IMR-90 (cell line): ENCODE results near the gene PRKCA. TPM values are rescaled to one million over a fixed set of nuclear protein-coding genes. Genes with fewer than 3 reads are reported as not detected.

Experiments
- ATAC-seq: fragments of 200-7000 bp; cut with Tn5 transposase; 2 replicates; pipeline ENCODE4 v1.9.1; 2020; ENCODE audit warnings: low read depth, mild to moderate bottlenecking, moderate library complexity
- BruUV-seq: library from RNA; stranded (reverse); fragments of 400-500 nt; replicated peaks from 2 replicates; lab custom pipeline; 2021; lab: Mats Ljungman, UMichigan
- CTCF ChIA-PET: fragments of 300-600 bp; formaldehyde crosslinking; extraction: SDS; loops from one replicate; lab custom pipeline; 2021; ENCODE audit warnings: antibody characterized with exemption; lab: Yijun Ruan, JAX
- POLR2A ChIA-PET: fragments of 300-600 bp; sonication (Branson Sonifier 250); formaldehyde crosslinking; loops from one replicate; lab custom pipeline; 2022; ENCODE audit warnings: antibody characterized with exemption; ENCODE audit not compliant: unreplicated experiment; lab: Charles Lee
- DNase-seq: peaks from one replicate; pipeline ENCODE4 v3.0.0; 2013
- H2AFZ ChIP-seq: replicated peaks from 2 replicates; pipeline ENCODE3; 2013; ENCODE audit warnings: low read length, mild to moderate bottlenecking; ENCODE audit not compliant: poor library complexity
- H2AK5ac ChIP-seq: 2 replicates; pipeline ENCODE4 v1.6.1; 2013; ENCODE audit warnings: low read depth, low read length, inconsistent platforms
- H2AK9ac ChIP-seq: replicated peaks from 2 replicates; pipeline ENCODE3; 2013; ENCODE audit warnings: mild to moderate bottlenecking, low read depth, low read length, moderate library complexity; ENCODE audit not compliant: poor library complexity
- H2BK120ac ChIP-seq: 2 replicates; pipeline ENCODE4 v1.6.1; 2013; ENCODE audit warnings: low read depth, low read length, inconsistent platforms
- H2BK15ac ChIP-seq: 3 replicates; pipeline ENCODE4 v1.6.1; 2013; ENCODE audit warnings: low read depth, low read length, inconsistent platforms
- H2BK20ac ChIP-seq: 2 replicates; pipeline ENCODE4 v1.6.1; 2013; ENCODE audit warnings: low read depth, mild to moderate bottlenecking, inconsistent platforms, low read length, moderate library complexity
- H2BK5ac ChIP-seq: 2 replicates; pipeline ENCODE4 v1.6.1; 2013; ENCODE audit warnings: mild to moderate bottlenecking, low read depth, low read length, inconsistent platforms; ENCODE audit not compliant: poor library complexity, severe bottlenecking
- H3K14ac ChIP-seq: replicated peaks from 2 replicates; pipeline ENCODE4 v1.6.1; 2013; ENCODE audit warnings: low read depth, low read length, inconsistent platforms
- H3K18ac ChIP-seq: 2 replicates; pipeline ENCODE4 v1.6.1; 2013; ENCODE audit warnings: low read depth, low read length, control low read depth
- H3K23ac ChIP-seq: 2 replicates; pipeline ENCODE4 v1.6.1; 2013; ENCODE audit warnings: low read depth, low read length, inconsistent platforms
- H3K27ac ChIP-seq: 2 replicates; pipeline ENCODE4 v1.5.1; 2013; ENCODE audit warnings: mild to moderate bottlenecking, control low read depth, low read length; ENCODE audit not compliant: insufficient read depth
- H3K27me3 ChIP-seq: 2 replicates; pipeline ENCODE4 v1.6.1; 2013; ENCODE audit warnings: low read length; ENCODE audit not compliant: control insufficient read depth, insufficient read depth
- H3K36me3 ChIP-seq: 2 replicates; pipeline ENCODE4 v1.6.1; 2013; ENCODE audit warnings: low read length, mixed read lengths; ENCODE audit not compliant: control insufficient read depth, insufficient read depth
- H3K4ac ChIP-seq: 2 replicates; pipeline ENCODE4 v1.6.1; 2013; ENCODE audit warnings: low read depth, low read length, inconsistent platforms
- H3K4me1 ChIP-seq: 2 replicates; pipeline ENCODE4 v1.6.1; 2013; ENCODE audit warnings: low read length, mixed read lengths; ENCODE audit not compliant: control insufficient read depth, insufficient read depth
- H3K4me2 ChIP-seq: 2 replicates; pipeline ENCODE4 v1.6.1; 2013; ENCODE audit warnings: low read depth, mild to moderate bottlenecking, control low read depth, low read length, moderate library complexity
- H3K4me3 ChIP-seq: 2 replicates; pipeline ENCODE4 v1.5.1; 2013; ENCODE audit warnings: low read depth, mild to moderate bottlenecking, control low read depth, low read length, moderate library complexity; ENCODE audit not compliant: insufficient read depth
- H3K56ac ChIP-seq: 2 replicates; pipeline ENCODE4 v1.6.1; 2013; ENCODE audit warnings: low read length, inconsistent platforms; ENCODE audit not compliant: insufficient read depth; ENCODE audit errors: extremely low read depth
- H3K79me1 ChIP-seq, 2 experiments: 2 replicates each; pipeline ENCODE4 v1.6.1; 2013; ENCODE audit warnings: low read length in 2 of 2, inconsistent platforms in 1 of 2, low read depth in 1 of 2
- H3K9ac ChIP-seq: 2 replicates; pipeline ENCODE4 v1.6.1; 2013; ENCODE audit warnings: low read depth, low read length, control low read depth
- H3K9me1 ChIP-seq: 2 replicates; pipeline ENCODE4 v1.6.1; 2013; ENCODE audit warnings: low read length, inconsistent platforms; ENCODE audit not compliant: insufficient read depth
- H3K9me3 ChIP-seq: 2 replicates; pipeline ENCODE4 v1.6.1; 2013; ENCODE audit warnings: low read length; ENCODE audit not compliant: control insufficient read depth, insufficient read depth
- H4K20me1 ChIP-seq: 2 replicates; pipeline ENCODE4 v1.6.1; 2013; ENCODE audit warnings: low read length, inconsistent platforms; ENCODE audit not compliant: insufficient read depth
- H4K5ac ChIP-seq: 2 replicates; pipeline ENCODE4 v1.6.1; 2013; ENCODE audit warnings: mild to moderate bottlenecking, low read depth, low read length, control low read depth
- H4K8ac ChIP-seq, 2 experiments: 2 replicates each; pipeline ENCODE4 v1.6.1; 2013; ENCODE audit warnings: low read depth in 2 of 2, low read length in 2 of 2, control low read depth in 1 of 2, inconsistent platforms in 1 of 2
- H4K91ac ChIP-seq: 2 replicates; pipeline ENCODE4 v1.6.1; 2013; ENCODE audit warnings: low read depth, low read length, inconsistent platforms; ENCODE audit not compliant: insufficient read depth
- BHLHE40 ChIP-seq: fragments of 150-350 bp; IDR thresholded peaks from 2 replicates; pipeline ENCODE4 v1.6.1; 2016; ENCODE audit warnings: mild to moderate bottlenecking, low read depth, low read length
- CEBPB ChIP-seq: IDR thresholded peaks from 2 replicates; pipeline ENCODE4 v1.6.1; 2012; ENCODE audit warnings: low read depth, low read length, improper control_type of control experiment
- CHD1 ChIP-seq: IDR thresholded peaks from 2 replicates; pipeline ENCODE4 v1.6.1; 2012; ENCODE audit warnings: low read depth, low read length, improper control_type of control experiment
- FOS ChIP-seq: fragments of 150-350 bp; IDR thresholded peaks from 2 replicates; pipeline ENCODE4 v1.6.1; 2016; ENCODE audit warnings: low read depth, low read length
- MAFK ChIP-seq: IDR thresholded peaks from 2 replicates; pipeline ENCODE4 v1.6.1; 2012; ENCODE audit warnings: low read depth, low read length, improper control_type of control experiment
- MAZ ChIP-seq: IDR thresholded peaks from 2 replicates; pipeline ENCODE4 v1.6.1; 2012; ENCODE audit warnings: low read depth, mild to moderate bottlenecking, low read length, improper control_type of control experiment, moderate library complexity, borderline replicate concordance
- MXI1 ChIP-seq: IDR thresholded peaks from 2 replicates; pipeline ENCODE4 v1.6.1; 2012; ENCODE audit warnings: low read depth, mild to moderate bottlenecking, low read length, moderate library complexity, borderline replicate concordance
- NFE2L2 ChIP-seq: fragments of 150-350 bp; IDR thresholded peaks from 2 replicates; pipeline ENCODE4 v1.6.1; 2016; ENCODE audit warnings: low read depth, mild to moderate bottlenecking, low read length
- POLR2A ChIP-seq: IDR thresholded peaks from 2 replicates; pipeline ENCODE4 v1.6.1; 2012; ENCODE audit warnings: mild to moderate bottlenecking, low read depth, low read length
- RAD21 ChIP-seq: IDR thresholded peaks from 2 replicates; pipeline ENCODE4 v1.6.1; 2012; ENCODE audit warnings: low read length, improper control_type of control experiment
- RCOR1 ChIP-seq: IDR thresholded peaks from 2 replicates; pipeline ENCODE4 v1.6.1; 2012; ENCODE audit warnings: mild to moderate bottlenecking, low read length, improper control_type of control experiment; ENCODE audit not compliant: insufficient replicate concordance
- RFX5 ChIP-seq: IDR thresholded peaks from 2 replicates; pipeline ENCODE4 v1.8.0; 2012; ENCODE audit warnings: low read depth, mild to moderate bottlenecking, low read length, moderate library complexity
- SMC3 ChIP-seq: fragments of 150-350 bp; IDR thresholded peaks from 2 replicates; pipeline ENCODE4 v1.6.1; 2016; ENCODE audit warnings: low read depth, mild to moderate bottlenecking, antibody characterized with exemption, low read length, moderate library complexity
- WGBS, 2 experiments: methylation state at CpG; one replicate each; pipeline versions ENCODE4 v1.1.5 to v1.1.7; 2013; ENCODE audit warnings: missing lambda C conversion rate in 2 of 2; ENCODE audit not compliant: insufficient read length in 1 of 2; ENCODE audit errors: extremely low coverage in 2 of 2; 5-methylcytosine and 5-hydroxymethylcytosine counted together
- dilution Hi-C: fragments of 300-500 bp; cut with HindIII; formaldehyde crosslinking; loops from one replicate; pipeline ENCODE4 v1.14.3; 2018; ENCODE audit warnings: low sequenced_read_pairs; ENCODE audit not compliant: unreplicated experiment
- in situ Hi-C: fragments of 300-500 bp; cut with MboI; formaldehyde crosslinking; loops from 3 replicates; pipeline ENCODE4 v1.14.3; 2019; ENCODE audit warnings: low sequenced_read_pairs, inconsistent platforms, mixed read lengths
- intact Hi-C: fragments of 100-400 bp; cut with micrococcal nuclease; formaldehyde crosslinking; loops from 2 replicates; pipeline ENCODE4 v1.10.0; 2022
- polyA plus RNA-seq, 3 experiments: library from polyadenylated mRNA; depleted of rRNA; stranded (reverse); fragments of >200 nt; gene quantifications; 2 replicates each; pipeline ENCODE4 v1.2.3, GENCODE V29; 2012; ENCODE audit warnings: low replicate concordance in 1 of 3
- total RNA-seq: library from RNA; depleted of rRNA; stranded (reverse); fragments of >200 nt; gene quantifications from 2 replicates; pipeline ENCODE4 v1.2.3, GENCODE V29; 2012
- TF ChIP-seq, protein P1 (sequence below): fragments of 150-350 bp; IDR thresholded peaks from 2 replicates; pipeline ENCODE4 v1.6.1; 2016; ENCODE audit warnings: low read depth, mild to moderate bottlenecking, low read length, moderate library complexity, borderline replicate concordance
- TF ChIP-seq, protein P2 (sequence below): conservative IDR thresholded peaks from 2 replicates; pipeline ENCODE4 v1.5.1; 2012; ENCODE audit warnings: mild to moderate bottlenecking, low read depth, low read length, improper control_type of control experiment
- TF ChIP-seq, protein P3 (sequence below): fragments of 150-350 bp; IDR thresholded peaks from 2 replicates; pipeline ENCODE4 v1.6.1; 2017; ENCODE audit warnings: mild to moderate bottlenecking, antibody characterized with exemption, low read length, low read depth

Gene PRKCA
- total and polyA plus RNA-seq, 2 of the 4 experiments (the other 2 are of a cell fraction), result 31.0 to 46.0 TPM

DNA sequence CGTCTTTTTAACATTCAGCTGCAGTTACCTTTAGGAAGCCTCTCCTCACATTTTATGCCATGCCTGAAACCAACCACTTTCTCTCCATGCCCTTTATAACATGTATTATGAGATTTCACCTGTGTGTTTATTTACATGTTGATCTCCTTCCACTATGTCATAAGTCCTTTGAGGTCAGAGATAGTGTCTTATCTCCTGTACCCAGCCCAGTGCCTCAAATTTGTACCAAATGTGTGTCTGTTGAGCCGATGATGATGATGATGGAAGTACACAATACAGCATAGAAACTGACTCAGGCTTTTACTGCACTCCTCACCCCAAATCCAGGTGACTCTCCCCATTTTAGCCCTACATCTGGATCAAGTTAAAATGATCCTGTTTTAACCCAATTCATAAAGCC, 353.0 kb downstream of the PRKCA start:
- H4K20me1 ChIP-seq, result peaks cover 5% of the 10 kb centered on the region; the same call in 1 of the 2 replicates
- no peak overlapping the region for H2BK20ac ChIP-seq
- peak overlapping the region; percentile 24 for H3K14ac ChIP-seq
- no peak overlapping the region for H3K56ac ChIP-seq
- H3K4me3 ChIP-seq, result no peak overlapping the region
- ChIA-PET POLR2A (no interaction called here), CTCF (no interaction called here)
- peak overlapping the region; percentile 50 for H4K5ac ChIP-seq
- in situ Hi-C loops, result loop anchor here (25.0 kb wide), 1 partner anchor 1418 kb away; no protein-coding TSS in a partner anchor
- H4K91ac ChIP-seq, result no peak overlapping the region; the same call in 1 of the 2 replicates
- H3K4ac ChIP-seq, result 0 out of 2 replicates have a peak overlapping the region, but pooled peaks have one; percentile 48
- H2BK15ac ChIP-seq, result 0 out of 3 replicates have a peak overlapping the region, but pooled peaks have one; percentile 54
- H3K27ac ChIP-seq, result no peak overlapping the region
- peaks cover 12 to 54% of the 10 kb centered on the region in 2 experiments for H3K79me1 ChIP-seq
- TF ChIP-seq POLR2A, result no peak
- no peak for TF ChIP-seq BHLHE40
- no peak for TF ChIP-seq RFX5
- TF ChIP-seq CHD1, result no peak
- TF ChIP-seq, protein P1, sequence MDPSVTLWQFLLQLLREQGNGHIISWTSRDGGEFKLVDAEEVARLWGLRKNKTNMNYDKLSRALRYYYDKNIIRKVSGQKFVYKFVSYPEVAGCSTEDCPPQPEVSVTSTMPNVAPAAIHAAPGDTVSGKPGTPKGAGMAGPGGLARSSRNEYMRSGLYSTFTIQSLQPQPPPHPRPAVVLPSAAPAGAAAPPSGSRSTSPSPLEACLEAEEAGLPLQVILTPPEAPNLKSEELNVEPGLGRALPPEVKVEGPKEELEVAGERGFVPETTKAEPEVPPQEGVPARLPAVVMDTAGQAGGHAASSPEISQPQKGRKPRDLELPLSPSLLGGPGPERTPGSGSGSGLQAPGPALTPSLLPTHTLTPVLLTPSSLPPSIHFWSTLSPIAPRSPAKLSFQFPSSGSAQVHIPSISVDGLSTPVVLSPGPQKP, result no peak
- TF ChIP-seq MAFK, result no peak
- no peak for TF ChIP-seq MAZ
- no peak for TF ChIP-seq RCOR1
- TF ChIP-seq RAD21, result no peak
- TF ChIP-seq, protein P2, sequence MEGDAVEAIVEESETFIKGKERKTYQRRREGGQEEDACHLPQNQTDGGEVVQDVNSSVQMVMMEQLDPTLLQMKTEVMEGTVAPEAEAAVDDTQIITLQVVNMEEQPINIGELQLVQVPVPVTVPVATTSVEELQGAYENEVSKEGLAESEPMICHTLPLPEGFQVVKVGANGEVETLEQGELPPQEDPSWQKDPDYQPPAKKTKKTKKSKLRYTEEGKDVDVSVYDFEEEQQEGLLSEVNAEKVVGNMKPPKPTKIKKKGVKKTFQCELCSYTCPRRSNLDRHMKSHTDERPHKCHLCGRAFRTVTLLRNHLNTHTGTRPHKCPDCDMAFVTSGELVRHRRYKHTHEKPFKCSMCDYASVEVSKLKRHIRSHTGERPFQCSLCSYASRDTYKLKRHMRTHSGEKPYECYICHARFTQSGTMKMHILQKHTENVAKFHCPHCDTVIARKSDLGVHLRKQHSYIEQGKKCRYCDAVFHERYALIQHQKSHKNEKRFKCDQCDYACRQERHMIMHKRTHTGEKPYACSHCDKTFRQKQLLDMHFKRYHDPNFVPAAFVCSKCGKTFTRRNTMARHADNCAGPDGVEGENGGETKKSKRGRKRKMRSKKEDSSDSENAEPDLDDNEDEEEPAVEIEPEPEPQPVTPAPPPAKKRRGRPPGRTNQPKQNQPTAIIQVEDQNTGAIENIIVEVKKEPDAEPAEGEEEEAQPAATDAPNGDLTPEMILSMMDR, result no peak
- TF ChIP-seq, protein P3, sequence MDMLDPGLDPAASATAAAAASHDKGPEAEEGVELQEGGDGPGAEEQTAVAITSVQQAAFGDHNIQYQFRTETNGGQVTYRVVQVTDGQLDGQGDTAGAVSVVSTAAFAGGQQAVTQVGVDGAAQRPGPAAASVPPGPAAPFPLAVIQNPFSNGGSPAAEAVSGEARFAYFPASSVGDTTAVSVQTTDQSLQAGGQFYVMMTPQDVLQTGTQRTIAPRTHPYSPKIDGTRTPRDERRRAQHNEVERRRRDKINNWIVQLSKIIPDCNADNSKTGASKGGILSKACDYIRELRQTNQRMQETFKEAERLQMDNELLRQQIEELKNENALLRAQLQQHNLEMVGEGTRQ, result no peak
- no peak for TF ChIP-seq NFE2L2
- no peak for TF ChIP-seq CEBPB
- TF ChIP-seq SMC3, result no peak
- no peak for TF ChIP-seq MXI1
- TF ChIP-seq FOS, result no peak
- peak overlapping the region; percentile 21; the same call in 1 of the 2 replicates for H3K18ac ChIP-seq
- dilution Hi-C loops, result no loop called here
- H2BK120ac ChIP-seq, result 0 out of 2 replicates have a peak overlapping the region, but pooled peaks have one; percentile 25
- intact Hi-C loops, result no loop called here
- H2AFZ ChIP-seq, result no peak overlapping the region
- BruUV-seq, result no TSS peak
- no peak overlapping the region for H3K9ac ChIP-seq
- peak overlapping the region; percentile 14; the same call in 1 of the 2 replicates for H3K4me2 ChIP-seq
- peaks cover 12% of the 10 kb centered on the region for H3K36me3 ChIP-seq
- peaks cover 48% of the 10 kb centered on the region for H3K9me1 ChIP-seq
- peak overlapping the region; percentile 51 for H2BK5ac ChIP-seq
- peak overlapping the region; percentile 82 for H2AK5ac ChIP-seq
- peak overlapping the region in 1 of 2 experiments; percentile 58; a peak in 2 of 4 replicates for H4K8ac ChIP-seq
- ATAC-seq (no peak), DNase-seq (no peak)
- H3K23ac ChIP-seq, result peak overlapping the region; percentile 44
- no peaks in the 10 kb centered on the region for H3K27me3 ChIP-seq
- no peak overlapping the region for H2AK9ac ChIP-seq
- H3K4me1 ChIP-seq, result peaks cover 18% of the 10 kb centered on the region
- no CpG with 5 or more reads among the region's 2 CpGs for WGBS, 2 experiments
- no peaks in the 10 kb centered on the region for H3K9me3 ChIP-seq
